ENCODE measurements around the gene EPB41L2.
A peak's percentile ranks its signal among the peaks of the same experiment; 100 is the strongest.
"Not testable (repeated sequence)": the region's sequence is repeated elsewhere in the genome, so short reads cannot be mapped to it uniquely, and the experiment has no call there.

Gene EPB41L2

DNA sequence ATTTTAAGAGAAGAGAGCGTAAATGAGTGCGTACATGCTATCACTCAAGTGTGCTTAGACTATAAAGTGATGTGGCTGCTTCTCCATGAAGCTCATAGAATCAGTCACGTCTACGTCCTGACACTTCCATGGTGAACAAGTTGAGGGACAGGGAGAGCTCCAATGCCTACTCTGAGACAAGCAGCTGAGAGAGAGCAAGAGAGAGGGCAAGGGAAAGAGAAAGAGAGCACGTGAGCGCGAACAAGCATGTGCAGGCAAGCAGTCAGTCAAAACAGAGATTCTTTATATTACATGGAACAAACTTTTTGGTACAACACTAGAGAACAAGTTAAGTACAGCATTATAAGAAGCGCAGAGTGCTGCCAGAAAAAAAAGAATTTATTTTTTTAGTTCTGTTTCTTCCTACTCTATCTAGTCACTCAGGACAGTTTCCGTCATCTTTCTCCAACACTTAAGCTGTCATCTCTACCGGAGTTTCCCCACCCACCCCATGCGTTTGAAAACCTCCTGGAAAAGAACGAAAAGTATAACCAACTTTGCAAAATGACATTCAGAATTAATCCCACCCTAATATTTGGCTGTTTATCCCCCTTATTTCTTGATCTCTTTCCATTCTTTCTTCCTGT is 61.8 kb downstream of the EPB41L2 start:
- no peak for DNase-seq

GRCh38 chr6:131000544-131000943 is 62.5 kb downstream of the EPB41L2 start:
- DNase-seq = no peak

DNA sequence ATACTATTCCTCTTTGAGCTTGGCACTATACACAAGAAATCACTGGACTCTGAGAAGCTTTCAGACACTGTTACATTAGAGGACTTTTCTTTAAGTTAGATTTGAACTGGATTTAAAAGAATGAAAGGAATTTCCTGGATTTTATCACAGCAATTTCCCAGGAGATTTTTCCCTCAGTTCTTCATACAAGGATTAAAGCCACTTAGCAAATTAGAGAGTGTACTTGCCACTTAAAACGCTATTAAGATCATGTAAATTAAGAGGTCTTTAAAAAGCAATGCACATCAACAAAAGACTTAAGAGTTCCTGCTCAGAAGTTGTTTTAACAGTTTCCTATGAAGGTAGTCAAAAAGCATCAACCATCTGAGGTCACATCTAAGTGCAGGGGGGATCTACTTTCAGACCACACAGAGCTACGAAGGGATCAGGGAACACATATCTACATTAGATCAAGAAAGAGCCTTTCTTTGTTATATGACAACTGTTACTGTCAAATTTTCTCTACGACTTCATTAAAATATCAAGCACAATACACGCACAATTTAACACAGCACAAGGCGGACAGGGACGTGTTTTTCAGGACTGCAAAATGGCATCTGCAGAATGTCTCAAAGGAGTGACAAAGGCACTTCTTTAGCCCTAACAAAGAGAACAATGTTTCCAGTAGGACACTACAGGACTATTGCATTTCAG is 65.8 kb downstream of the EPB41L2 start:
- peak; percentile 47 for DNase-seq

DNA sequence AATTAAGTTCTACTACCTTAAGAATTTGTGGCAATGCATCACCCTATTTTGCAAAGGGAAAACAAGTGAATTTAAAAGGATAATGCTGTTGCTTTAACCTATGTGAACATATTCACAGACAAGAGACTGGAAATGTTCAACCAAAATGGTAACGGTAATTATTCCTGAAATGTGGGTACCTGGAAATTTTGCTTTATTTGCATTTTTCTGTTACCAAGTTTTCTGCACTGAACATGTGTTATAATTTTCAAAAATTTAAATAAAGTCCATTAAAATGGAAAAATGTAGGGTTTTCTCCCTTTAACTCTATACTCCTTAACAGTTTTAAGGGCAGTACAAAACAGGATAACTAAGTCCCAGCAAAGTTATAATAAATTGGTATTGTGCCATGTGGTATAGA is 66.4 kb downstream of the EPB41L2 start:
- no peak for DNase-seq

GRCh38 chr6:130995783-130996447 is 67.1 kb downstream of the EPB41L2 start:
- no peak for DNase-seq

GRCh38 chr6:130994319-130995097 is 68.5 kb downstream of the EPB41L2 start:
- no peak for DNase-seq

- no peak for DNase-seq
These were observed 69.7 kb downstream of the EPB41L2 start for GRCh38 chr6:130993292-130993765.

DNA sequence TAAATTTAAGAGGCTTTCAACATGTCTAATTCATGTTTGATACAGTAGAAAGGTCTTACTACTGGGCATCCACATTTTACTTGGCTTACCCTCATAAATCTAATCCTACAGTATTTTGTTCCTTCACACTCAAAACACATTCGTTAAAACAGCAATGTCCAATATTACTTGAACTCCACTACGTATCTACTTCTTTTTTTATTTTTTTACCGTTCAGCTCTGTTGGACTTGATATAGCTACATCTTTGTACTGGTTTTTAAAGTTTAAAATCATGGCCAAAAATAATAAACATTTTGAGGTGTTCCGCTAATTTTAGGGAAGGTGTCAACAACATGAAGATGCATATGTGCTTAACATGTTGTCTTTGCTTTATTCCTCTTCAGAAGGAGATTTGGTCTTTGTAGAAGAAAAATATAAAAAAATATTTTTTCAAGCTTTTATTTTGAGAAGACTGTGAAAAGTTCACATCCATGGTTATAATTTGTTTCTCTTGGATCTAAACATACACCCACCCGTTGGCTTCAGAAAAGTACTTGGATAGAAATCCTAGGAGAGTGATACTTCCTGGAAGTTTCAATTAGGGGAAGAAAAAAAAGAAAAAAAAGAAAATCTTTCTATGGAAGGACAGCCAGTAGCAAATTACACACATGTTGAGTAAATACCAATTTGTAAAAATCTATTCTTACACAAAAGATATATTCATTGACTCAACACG is 71.5 kb downstream of the EPB41L2 start:
- no peak for DNase-seq

DNA sequence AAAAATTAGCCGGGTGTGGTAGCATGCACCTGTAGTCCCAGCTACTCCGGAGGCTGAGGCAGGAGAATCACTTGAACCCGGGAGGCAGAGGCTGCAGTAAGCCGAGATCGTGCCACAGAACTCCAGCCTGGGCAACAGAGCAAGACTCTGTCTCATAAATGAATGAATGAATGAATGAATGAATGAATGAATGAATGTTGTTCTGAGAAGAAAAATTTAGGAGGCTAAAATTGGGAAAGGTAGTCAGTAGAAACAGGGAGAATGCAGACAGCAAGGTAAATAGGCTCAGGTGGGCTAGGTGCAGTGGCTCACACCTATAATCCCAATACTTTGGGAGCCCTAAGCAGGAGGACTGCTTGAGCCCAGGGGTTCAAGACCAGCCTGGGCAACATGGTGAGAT is 75.5 kb downstream of the EPB41L2 start:
- DNase-seq = not testable (repeated sequence)

- no peak for DNase-seq
These were observed 77.9 kb downstream of the EPB41L2 start for GRCh38 chr6:130985115-130985514.

GRCh38 chr6:130982941-130983456 is 80.0 kb downstream of the EPB41L2 start:
- DNase-seq = no peak

DNA sequence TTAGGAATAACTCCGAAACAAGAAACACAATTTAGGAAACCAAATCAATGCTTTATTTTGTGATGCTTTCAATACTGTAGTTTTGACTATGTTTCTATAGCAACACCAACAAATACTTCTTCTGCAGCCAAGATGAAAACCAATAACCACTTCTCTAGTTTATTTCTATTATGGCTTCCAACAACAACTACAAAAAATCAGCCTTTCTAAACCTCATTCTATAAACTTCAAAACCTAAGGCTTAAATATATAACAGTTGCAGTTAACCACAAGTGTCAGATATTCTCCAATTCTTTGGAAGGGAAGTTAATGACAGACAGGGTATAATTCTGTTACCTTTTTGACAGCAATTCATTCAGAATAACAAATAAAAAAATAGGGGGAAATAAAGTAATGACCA is 80.9 kb downstream of the EPB41L2 start:
- DNase-seq = no peak

GRCh38 chr6:130981409-130981808 is 81.6 kb downstream of the EPB41L2 start:
- DNase-seq = peak; percentile 67

GRCh38 chr6:130980310-130981032 is 82.6 kb downstream of the EPB41L2 start:
- no peak for DNase-seq

DNA sequence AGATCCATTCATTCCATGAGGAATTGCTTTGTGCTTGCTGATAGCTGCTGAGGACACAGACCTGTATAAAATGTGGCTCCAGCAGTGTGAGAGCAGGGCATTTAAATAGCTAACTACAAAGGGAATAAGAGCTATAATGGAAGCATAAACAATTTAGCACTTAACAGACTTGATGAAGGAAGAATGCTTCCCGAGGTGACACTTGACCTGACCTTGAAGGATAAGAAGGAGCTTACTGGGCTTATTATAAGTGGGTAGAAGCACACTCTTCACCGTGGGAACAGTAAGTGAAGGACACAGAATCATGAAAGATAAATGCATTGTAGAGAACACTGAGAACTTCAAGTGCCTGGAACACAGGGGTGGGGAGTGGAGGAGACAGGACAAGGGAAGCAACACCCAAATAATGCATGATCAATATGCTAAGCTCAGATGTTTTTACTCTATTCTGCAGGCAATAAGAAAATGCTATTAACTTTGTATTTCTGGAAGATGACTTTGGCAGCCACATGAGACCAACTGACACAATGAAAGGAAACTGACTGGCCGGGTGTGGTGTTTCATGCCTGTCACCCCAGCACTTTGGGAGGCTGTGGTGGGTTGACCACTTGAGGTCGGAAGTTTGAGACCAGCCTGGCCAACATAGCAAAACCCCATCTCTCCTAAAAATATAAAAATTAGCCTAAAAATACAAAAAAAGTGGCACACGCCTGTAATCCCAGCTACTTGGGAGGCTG is 84.2 kb downstream of the EPB41L2 start:
- DNase-seq = no peak

DNA sequence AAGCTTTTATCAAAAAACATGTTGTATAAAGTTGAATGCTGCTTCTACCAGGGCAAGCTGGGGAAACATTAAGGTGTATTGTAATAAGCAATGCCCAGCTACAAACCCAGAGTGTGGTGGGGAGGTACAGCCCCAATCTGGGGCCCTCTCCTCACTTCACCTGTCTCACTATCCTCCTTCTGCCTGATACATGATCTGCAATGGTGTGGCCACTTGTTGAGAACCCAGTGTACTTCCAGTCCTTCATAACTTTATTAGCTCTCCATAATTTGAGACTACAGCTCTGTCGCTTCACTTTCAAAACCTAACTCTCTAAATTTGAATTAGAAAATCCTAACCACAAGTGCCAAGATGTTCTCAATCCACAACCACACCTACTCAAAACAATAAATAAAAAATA is 84.9 kb downstream of the EPB41L2 start:
- DNase-seq = no peak

DNA sequence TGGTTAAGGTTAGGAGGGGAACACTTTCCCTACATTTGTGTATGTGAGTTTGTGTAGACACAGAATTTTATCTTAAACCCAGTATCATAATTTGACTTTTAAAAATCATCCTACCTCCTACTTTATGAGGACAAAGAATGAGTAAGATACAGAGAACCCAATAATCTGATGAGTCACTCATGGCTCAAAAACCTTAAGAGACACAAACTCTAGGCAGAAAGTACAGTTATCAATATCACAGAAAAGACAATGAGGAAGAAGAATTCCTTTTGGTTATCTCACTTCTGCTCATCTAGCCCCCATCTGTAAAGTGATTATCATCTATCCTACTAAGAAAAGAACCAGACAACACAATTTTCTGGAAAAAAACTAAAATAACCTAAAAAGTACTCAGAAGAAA is 87.7 kb downstream of the EPB41L2 start:
- peak; percentile 46 for DNase-seq

GRCh38 chr6:130973521-130974277 is 89.3 kb downstream of the EPB41L2 start:
- DNase-seq = no peak

GRCh38 chr6:130971504-130971903 is 91.5 kb downstream of the EPB41L2 start:
- no peak for DNase-seq

DNA sequence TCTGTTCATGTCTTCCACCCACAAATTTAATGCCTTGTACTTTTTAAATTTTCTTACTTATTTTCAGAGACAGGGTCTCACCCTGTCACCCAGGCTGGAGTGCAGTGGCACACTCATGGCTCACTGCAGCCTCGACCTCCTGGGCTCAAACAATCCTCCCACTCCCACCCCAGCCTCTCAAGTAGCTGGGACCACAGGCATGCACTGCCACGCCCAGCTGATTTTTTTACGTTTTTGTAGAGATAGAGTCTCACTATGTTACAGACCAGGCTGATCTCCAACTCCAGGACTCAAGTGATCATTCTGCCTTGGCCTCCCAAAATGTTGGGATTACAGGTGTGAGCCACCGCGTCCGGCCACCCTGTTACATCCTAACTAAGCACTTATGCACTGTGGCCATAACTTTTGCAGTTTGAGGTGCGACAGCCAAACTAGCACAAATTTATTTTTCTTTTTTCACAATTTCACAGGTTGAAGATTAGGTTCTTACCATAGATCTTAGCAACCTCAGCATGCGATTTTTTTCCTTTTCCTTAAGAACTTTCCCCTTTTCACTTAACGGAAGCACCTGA is 92.1 kb downstream of the EPB41L2 start:
- DNase-seq = no peak

All from HCEC 1CT (cell line).